ENCODE measurements around the gene CD300LD.

The CD300LD gene

DNA sequence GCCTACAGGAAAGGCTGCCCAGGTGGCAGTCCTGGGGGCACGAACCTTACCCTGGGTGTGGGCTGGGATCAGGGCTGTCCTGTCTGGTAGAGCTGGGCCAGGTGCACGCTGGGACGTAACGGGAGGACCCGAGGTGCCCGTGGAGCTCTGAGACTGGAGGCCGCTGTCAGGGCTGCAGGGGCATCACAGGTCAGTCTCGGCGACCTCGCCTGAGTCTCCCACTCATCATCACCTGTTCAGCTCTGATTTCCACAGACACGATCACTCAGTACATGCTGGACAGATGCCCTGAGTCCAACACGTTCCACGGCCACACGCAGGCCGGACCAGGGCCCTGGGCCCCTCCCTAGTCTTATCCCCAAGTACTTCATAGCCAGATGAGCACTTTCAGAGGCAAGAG is 41.5 kb downstream of the CD300LD start (continued):
- TF ChIP-seq, protein P1, sequence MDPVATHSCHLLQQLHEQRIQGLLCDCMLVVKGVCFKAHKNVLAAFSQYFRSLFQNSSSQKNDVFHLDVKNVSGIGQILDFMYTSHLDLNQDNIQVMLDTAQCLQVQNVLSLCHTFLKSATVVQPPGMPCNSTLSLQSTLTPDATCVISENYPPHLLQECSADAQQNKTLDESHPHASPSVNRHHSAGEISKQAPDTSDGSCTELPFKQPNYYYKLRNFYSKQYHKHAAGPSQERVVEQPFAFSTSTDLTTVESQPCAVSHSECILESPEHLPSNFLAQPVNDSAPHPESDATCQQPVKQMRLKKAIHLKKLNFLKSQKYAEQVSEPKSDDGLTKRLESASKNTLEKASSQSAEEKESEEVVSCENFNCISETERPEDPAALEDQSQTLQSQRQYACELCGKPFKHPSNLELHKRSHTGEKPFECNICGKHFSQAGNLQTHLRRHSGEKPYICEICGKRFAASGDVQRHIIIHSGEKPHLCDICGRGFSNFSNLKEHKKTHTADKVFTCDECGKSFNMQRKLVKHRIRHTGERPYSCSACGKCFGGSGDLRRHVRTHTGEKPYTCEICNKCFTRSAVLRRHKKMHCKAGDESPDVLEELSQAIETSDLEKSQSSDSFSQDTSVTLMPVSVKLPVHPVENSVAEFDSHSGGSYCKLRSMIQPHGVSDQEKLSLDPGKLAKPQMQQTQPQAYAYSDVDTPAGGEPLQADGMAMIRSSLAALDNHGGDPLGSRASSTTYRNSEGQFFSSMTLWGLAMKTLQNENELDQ (tag by site-specific recombination; IDR thresholded peaks at IDR 0.05; ENCODE audit: low read depth), result no peak
- TF ChIP-seq, protein P2, sequence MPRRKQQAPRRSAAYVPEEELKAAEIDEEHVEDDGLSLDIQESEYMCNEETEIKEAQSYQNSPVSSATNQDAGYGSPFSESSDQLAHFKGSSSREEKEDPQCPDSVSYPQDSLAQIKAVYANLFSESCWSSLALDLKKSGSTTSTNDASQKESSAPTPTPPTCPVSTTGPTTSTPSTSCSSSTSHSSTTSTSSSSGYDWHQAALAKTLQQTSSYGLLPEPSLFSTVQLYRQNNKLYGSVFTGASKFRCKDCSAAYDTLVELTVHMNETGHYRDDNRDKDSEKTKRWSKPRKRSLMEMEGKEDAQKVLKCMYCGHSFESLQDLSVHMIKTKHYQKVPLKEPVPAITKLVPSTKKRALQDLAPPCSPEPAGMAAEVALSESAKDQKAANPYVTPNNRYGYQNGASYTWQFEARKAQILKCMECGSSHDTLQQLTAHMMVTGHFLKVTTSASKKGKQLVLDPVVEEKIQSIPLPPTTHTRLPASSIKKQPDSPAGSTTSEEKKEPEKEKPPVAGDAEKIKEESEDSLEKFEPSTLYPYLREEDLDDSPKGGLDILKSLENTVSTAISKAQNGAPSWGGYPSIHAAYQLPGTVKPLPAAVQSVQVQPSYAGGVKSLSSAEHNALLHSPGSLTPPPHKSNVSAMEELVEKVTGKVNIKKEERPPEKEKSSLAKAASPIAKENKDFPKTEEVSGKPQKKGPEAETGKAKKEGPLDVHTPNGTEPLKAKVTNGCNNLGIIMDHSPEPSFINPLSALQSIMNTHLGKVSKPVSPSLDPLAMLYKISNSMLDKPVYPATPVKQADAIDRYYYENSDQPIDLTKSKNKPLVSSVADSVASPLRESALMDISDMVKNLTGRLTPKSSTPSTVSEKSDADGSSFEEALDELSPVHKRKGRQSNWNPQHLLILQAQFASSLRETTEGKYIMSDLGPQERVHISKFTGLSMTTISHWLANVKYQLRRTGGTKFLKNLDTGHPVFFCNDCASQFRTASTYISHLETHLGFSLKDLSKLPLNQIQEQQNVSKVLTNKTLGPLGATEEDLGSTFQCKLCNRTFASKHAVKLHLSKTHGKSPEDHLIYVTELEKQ (tag by site-specific recombination; IDR thresholded peaks at IDR 0.05; ENCODE audit: borderline replicate concordance), result no peak
- no peak for TF ChIP-seq ZNF133 (tag by site-specific recombination; IDR thresholded peaks at IDR 0.05)
- TF ChIP-seq ZNF2 (tag by site-specific recombination; IDR thresholded peaks at IDR 0.05), result no peak
- TF ChIP-seq ZNF555 (tag by site-specific recombination; conservative IDR thresholded peaks at IDR 0.05), result no peak
- TF ChIP-seq ZNF521 (tag by site-specific recombination; IDR thresholded peaks at IDR 0.05), result no peak
- no peak for TF ChIP-seq ZNF747 (tag by site-specific recombination; IDR thresholded peaks at IDR 0.05)

DNA sequence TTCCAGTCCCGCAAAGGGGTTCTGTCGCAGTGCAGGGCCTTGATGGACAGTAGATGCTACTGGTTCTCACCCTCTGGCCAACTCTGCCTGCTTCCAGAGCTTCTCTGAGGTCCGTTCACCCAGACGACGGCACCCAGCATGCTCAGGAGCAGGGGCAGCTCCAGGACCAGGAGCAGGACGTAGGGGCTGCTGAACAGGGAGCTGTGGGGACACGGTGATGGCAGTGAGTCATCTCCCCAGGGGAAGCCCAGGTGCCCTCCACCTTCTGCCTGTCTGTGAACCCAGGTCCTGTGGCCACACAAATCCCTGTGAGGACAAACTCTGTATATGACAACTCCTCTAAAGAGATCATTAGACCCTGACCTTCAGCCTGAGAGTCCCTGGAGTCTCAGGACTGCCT is 42.7 kb downstream of the CD300LD start:
- TF ChIP-seq TRIM28 (IDR thresholded peaks at IDR 0.05; ENCODE audit: borderline replicate concordance, low read length), result no peak
- no peak for TF ChIP-seq RBAK (tag by site-specific recombination; IDR thresholded peaks at IDR 0.05)
- no peak for TF ChIP-seq ZNF23 (tag by site-specific recombination; IDR thresholded peaks at IDR 0.05; ENCODE audit: borderline replicate concordance)
- TF ChIP-seq ZNF121 (tag by site-specific recombination; IDR thresholded peaks at IDR 0.05), result no peak
- ChIA-PET POLR2A (no interaction called here), CTCF (interaction anchor here (0.6 to 1.1 kb wide), 2 partner anchors 17 to 121 kb away, joined by 3 to 5 read pairs; no protein-coding TSS in a partner anchor)
- Histone ChIP-seq H3K27ac (ENCODE audit: extremely low read depth, low read depth, low read length) (no peak overlapping the region), H3K4me3 (ENCODE audit: low read depth, low read length) (no peak overlapping the region), H3K4me1 (ENCODE audit: control insufficient read depth, insufficient read depth, low read length) (no peaks in the 10 kb centered on the region), H3K36me3 (ENCODE audit: control insufficient read depth in 2 of 2, insufficient read depth in 1 of 2, low read length in 2 of 2) (no peaks in the 10 kb centered on the region), H3K9me3 (ENCODE audit: control insufficient read depth, insufficient read depth, low read depth, low read length) (no peaks in the 10 kb centered on the region)

DNA sequence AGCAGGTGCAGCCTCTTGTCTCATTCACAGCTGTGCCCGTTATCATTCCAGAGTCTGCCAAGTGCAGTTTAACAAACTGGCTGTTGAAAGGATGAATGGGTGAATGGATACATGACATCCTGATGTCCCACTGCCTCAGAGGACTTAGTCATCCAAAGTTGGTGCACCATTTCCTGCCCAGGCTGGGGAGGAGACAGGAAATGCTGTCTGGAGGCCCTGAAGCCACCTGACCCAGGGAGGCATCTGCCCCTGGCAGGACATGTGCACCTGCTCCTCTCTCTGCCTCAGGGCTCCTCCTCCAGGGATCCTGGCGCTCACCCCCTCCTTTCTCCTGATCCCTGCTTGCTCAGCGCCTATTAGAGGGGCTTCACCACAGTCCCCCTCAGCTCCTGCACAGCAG is 44.3 kb downstream of the CD300LD start:
- H3K9me3 ChIP-seq (ENCODE audit: control insufficient read depth, insufficient read depth, low read depth, low read length), result no peaks in the 10 kb centered on the region
- TF ChIP-seq PRDM1 (tag by site-specific recombination; IDR thresholded peaks at IDR 0.05) (no peak), ZNF416 (tag by site-specific recombination; IDR thresholded peaks at IDR 0.05) (no peak), HOXD13 (CRISPR knock-in tag; IDR thresholded peaks at IDR 0.05; ENCODE audit: borderline replicate concordance) (no peak)
- TF ChIP-seq, protein P3, sequence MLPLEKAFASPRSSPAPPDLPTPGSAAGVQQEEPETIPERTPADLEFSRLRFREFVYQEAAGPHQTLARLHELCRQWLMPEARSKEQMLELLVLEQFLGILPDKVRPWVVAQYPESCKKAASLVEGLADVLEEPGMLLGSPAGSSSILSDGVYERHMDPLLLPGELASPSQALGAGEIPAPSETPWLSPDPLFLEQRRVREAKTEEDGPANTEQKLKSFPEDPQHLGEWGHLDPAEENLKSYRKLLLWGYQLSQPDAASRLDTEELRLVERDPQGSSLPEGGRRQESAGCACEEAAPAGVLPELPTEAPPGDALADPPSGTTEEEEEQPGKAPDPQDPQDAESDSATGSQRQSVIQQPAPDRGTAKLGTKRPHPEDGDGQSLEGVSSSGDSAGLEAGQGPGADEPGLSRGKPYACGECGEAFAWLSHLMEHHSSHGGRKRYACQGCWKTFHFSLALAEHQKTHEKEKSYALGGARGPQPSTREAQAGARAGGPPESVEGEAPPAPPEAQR (tag by site-specific recombination; IDR thresholded peaks at IDR 0.05), result no peak
- H3K4me1 ChIP-seq (ENCODE audit: control insufficient read depth, insufficient read depth, low read length), result no peaks in the 10 kb centered on the region
- no peaks in the 10 kb centered on the region for H3K36me3 ChIP-seq (ENCODE audit: control insufficient read depth in 2 of 2, insufficient read depth in 1 of 2, low read length in 2 of 2)
- H3K4me3 ChIP-seq (ENCODE audit: low read depth, low read length), result no peak overlapping the region
- H3K27ac ChIP-seq (ENCODE audit: extremely low read depth, low read depth, low read length), result no peak overlapping the region
- ChIA-PET CTCF (interaction anchor here (0.7 to 1.0 kb wide), 2 partner anchors 18 to 52 kb away, joined by 3 to 5 read pairs; no protein-coding TSS in a partner anchor), POLR2A (no interaction called here)

All from HEK293 (cell line).